K562 (cell line): Measurements from ENCODE around the gene ZDHHC14.

Experiments
- CREB1 ChIP-seq, 2 experiments: sonication (generic) in 1 of 2; formaldehyde crosslinking in 1 of 2; IDR thresholded peaks; 2 replicates each; pipeline versions ENCODE4 v1.6.1 to v1.8.0; 2012 to 2022; ENCODE audit warnings: inconsistent platforms in 1 of 2, mild to moderate bottlenecking in 1 of 2, missing genetic modification reagents in 1 of 2, moderate library complexity in 1 of 2
- CTCF ChIP-seq, 3 experiments: IDR thresholded peaks in 2 of 3; conservative IDR thresholded peaks in 1 of 3; 2 replicates each; pipeline ENCODE4 v1.5.1; 2011 to 2012; ENCODE audit warnings: low read length in 3 of 3, mild to moderate bottlenecking in 3 of 3, control low read depth in 2 of 3, improper control_type of control experiment in 1 of 3, inconsistent platforms in 1 of 3, low read depth in 1 of 3, mixed read lengths in 1 of 3, moderate library complexity in 1 of 3; ENCODE audit not compliant: insufficient read depth in 2 of 3
- EGR1 ChIP-seq: fragments of 450-650 bp; conservative IDR thresholded peaks from 2 replicates; pipeline ENCODE4 v1.6.1; 2017; ENCODE audit warnings: mild to moderate bottlenecking
- ELK1 ChIP-seq: sonication (generic); formaldehyde crosslinking; IDR thresholded peaks from 2 replicates; pipeline ENCODE4 v1.8.1; 2022; ENCODE audit warnings: missing genetic modification reagents
- ESRRA ChIP-seq: fragments of 450-650 bp; IDR thresholded peaks from 2 replicates; pipeline ENCODE4 v1.6.1; 2014; ENCODE audit warnings: low read depth, mild to moderate bottlenecking, moderate library complexity, borderline replicate concordance
- KLF6 ChIP-seq: fragments of 250-450 bp; sonication (Bioruptor Pico); IDR thresholded peaks from 2 replicates; pipeline ENCODE4 v1.4.0; 2020; ENCODE audit warnings: mild to moderate bottlenecking, moderate library complexity, borderline replicate concordance
- MBD1 ChIP-seq: fragments of 250-450 bp; sonication (Bioruptor Pico); IDR thresholded peaks from 2 replicates; pipeline ENCODE4 v1.8.0; 2022; ENCODE audit warnings: inconsistent platforms
- NFE2 ChIP-seq: IDR thresholded peaks from 2 replicates; pipeline ENCODE4 v1.6.1; 2014; ENCODE audit warnings: antibody characterized with exemption, low read depth
- NFIC ChIP-seq: fragments of 450-650 bp; IDR thresholded peaks from 2 replicates; pipeline ENCODE4 v1.6.1; 2017; ENCODE audit warnings: mild to moderate bottlenecking, inconsistent platforms
- REST ChIP-seq, 2 experiments: fragments of 450-650 bp; formaldehyde crosslinking in 1 of 2; IDR thresholded peaks; 2 replicates each; pipeline versions ENCODE4 v1.4.0 to v1.6.1; 2014 to 2020; ENCODE audit warnings: mild to moderate bottlenecking in 2 of 2, borderline replicate concordance in 1 of 2, low read depth in 1 of 2
- RFX5 ChIP-seq: IDR thresholded peaks from 2 replicates; pipeline ENCODE4 v1.6.1; 2011; ENCODE audit warnings: low read depth, mild to moderate bottlenecking, improper control_type of control experiment, low read length
- SMAD1 ChIP-seq: fragments of 150-350 bp; IDR thresholded peaks from 2 replicates; pipeline ENCODE4 v1.6.1; 2014; ENCODE audit warnings: low read length, low read depth; ENCODE audit not compliant: partially characterized antibody
- ZBTB33 ChIP-seq: sonication (generic); formaldehyde crosslinking; IDR thresholded peaks from 2 replicates; pipeline ENCODE4 v1.8.1; 2023; ENCODE audit warnings: mild to moderate bottlenecking, missing genetic modification reagents
- ZNF140 ChIP-seq: fragments of 250-450 bp; sonication (Bioruptor Pico); IDR thresholded peaks from 2 replicates; pipeline ENCODE4 v1.8.0; 2021; ENCODE audit warnings: moderate library complexity, mild to moderate bottlenecking, inconsistent platforms

GRCh38 chr6:157397660-157398059, 16.7 kb downstream of the ZDHHC14 start:
- TF ChIP-seq KLF6: no peak
- no peak for TF ChIP-seq NFE2
- no peak for TF ChIP-seq ZNF140 (CRISPR knock-in tag)
- no peak for TF ChIP-seq ELK1 (CRISPR knock-in tag)
- TF ChIP-seq RFX5: no peak
- TF ChIP-seq CTCF (IDR thresholded peaks at IDR 0.05 in 2 of 3, conservative IDR thresholded peaks at IDR 0.05 in 1 of 3; ENCODE audit: insufficient read depth in 2 of 3, low read depth in 1 of 3, low read length in 3 of 3): no peak
- no peak for TF ChIP-seq CREB1 (IDR thresholded peaks at IDR 0.05)
- no peak for TF ChIP-seq CREB1 (CRISPR knock-in tag; IDR thresholded peaks at IDR 0.05)
- no peak for TF ChIP-seq REST (IDR thresholded peaks at IDR 0.05; ENCODE audit: borderline replicate concordance)
- no peak for TF ChIP-seq REST (CRISPR knock-in tag; IDR thresholded peaks at IDR 0.05; ENCODE audit: low read depth)
- no peak for TF ChIP-seq NFIC
- no peak for TF ChIP-seq MBD1
- TF ChIP-seq ESRRA: no peak
- TF ChIP-seq ZBTB33 (CRISPR knock-in tag): no peak
- TF ChIP-seq SMAD1: no peak
- TF ChIP-seq EGR1: no peak
